HG03457 (cell line): Measurements from ENCODE around the gene SHBG.
"Not testable (repeated sequence)": the region's sequence is repeated elsewhere in the genome, so short reads cannot be mapped to it uniquely, and the experiment has no call there.

ENCODE experiments used
- ATAC-seq: cut with Tn5 transposase; IDR thresholded peaks from one replicate; pipeline ENCODE4 v1.9.1; 2021; ENCODE audit warnings: moderate number of reproducible peaks; ENCODE audit not compliant: unreplicated experiment

Gene SHBG

GRCh38 chr17:7611635-7612293, 18.2 kb upstream of the SHBG start:
- no peak for ATAC-seq

DNA sequence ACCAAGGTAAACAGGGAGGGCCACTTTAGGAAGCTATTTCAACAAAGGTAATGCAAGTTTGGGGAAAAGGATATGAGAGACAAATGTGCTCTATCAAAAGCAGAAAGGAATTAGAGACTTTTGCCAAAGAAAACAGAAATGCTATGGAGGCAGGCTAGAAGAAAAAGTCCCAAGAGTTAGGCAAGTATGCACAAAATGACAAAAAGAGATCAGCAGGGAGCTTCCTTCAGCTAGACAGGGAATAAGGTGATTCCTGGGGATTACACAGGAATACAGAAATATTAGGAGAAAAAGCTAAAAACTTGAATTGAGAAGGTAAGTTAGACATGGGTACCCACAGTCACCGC, 17.7 kb upstream of the SHBG start:
- ATAC-seq: no peak

DNA sequence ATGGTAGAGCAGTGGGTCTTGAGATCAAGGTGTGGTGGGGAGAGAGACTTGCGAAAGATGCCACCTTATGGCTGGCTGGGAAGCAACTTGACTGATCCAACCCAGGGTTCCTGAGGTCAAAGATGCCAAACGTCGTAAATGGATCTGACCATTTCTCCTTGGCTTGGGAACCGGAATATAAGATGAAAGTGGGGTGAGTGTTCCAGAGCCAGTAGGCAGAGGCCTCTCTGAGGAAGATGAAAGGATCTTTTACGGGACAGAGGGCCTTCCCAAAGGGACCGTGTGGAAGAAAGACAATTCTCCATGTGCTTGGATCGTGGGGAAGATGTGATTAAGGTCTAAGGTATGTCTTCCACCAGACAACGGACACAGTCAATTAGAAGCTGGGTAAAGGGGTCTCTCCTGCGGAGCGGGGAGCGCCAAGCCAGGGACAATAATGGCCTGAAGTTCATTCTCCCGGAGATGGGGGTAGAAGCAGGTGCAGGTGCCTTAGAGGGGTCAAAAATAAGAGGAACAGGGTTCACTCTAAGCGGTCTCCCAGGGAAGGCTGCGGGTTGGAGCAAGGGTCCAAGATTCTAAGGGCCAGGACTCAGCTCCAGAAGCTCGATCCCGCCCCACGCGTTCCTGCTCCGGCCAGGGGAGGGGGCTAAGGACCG, 16.0 kb upstream of the SHBG start:
- no peak for ATAC-seq

GRCh38 chr17:7614425-7615264, 15.3 kb upstream of the SHBG start, which contains the start of gene FXR2:
Gene FXR2 (minus strand): TSS chr17:7614897. CDS start chr17:7614532, 365 bp downstream.
- peak; percentile 78 for ATAC-seq

DNA sequence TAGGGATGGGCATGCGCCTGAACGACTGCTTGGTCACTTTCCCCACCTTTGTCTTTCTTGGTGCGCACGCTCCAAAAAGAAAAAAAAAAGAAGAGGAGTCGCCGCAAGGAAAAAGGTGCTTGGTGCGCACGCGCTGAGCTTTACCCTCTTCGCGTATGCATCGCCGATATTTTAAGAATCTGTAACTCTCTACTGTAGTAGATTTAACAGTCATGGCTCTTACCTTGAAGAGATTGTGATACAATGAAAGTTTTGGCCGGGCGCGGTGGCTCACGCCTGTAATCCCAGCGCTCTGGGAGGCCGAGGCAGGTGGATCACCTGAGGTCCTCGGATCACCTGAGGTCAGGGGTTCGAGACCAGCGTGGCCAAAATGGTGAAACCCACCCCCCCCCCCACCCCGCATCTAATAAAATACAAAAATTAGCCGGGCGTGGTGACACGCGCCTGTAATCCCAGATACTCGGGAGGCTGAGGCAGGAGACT, 14.6 kb upstream of the SHBG start:
- no peak for ATAC-seq

- ATAC-seq: no peak
Measured at GRCh38 chr17:7618608-7619007, 11.3 kb upstream of the SHBG start.

GRCh38 chr17:7620835-7621234, 9.1 kb upstream of the SHBG start:
- no peak for ATAC-seq

DNA sequence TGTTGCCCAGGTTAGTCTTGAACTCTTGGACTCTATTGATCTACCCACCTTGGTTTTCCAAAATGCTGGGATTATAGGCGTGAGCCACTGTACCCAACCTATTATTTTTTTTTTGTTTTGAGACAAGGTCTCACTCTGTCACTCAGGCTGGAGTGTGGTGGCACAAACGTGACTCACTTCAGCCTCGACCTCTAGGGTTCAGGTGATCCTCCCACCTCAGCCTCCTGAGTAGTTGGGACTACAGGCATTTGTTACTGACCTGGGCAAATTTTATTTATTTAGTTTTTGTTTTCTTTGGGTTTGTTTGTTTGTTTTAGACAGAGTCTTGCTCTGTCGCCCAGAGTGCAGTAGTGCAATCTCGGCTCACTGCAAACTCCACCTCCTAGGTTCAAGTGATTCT, 6.3 kb upstream of the SHBG start:
- ATAC-seq: no peak

- not testable (repeated sequence) for ATAC-seq
Measured at GRCh38 chr17:7625749-7626148, 4.2 kb upstream of the SHBG start.

DNA sequence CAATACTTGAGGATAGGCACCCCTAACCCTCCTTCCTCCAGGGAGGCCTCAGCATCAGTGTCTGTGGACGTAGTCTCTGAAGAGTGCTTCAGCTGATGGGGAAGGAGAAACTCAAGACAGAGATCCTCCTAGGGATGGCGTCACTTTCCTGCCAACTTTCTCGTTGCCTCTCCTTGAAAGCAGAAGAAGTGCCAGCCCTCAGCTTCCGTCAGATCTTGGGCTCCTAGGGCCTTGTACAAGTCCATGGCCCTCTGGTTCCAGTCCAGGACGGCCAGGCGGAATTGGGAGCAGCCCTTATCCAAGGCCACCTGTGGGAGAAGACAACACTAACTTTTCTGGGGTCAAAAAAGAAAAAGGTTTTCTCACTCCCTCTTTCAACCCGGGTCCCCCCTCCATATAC, 3.6 kb upstream of the SHBG start:
- no peak for ATAC-seq

- no peak for ATAC-seq
Measured at GRCh38 chr17:7626956-7627249, 3.0 kb upstream of the SHBG start.

DNA sequence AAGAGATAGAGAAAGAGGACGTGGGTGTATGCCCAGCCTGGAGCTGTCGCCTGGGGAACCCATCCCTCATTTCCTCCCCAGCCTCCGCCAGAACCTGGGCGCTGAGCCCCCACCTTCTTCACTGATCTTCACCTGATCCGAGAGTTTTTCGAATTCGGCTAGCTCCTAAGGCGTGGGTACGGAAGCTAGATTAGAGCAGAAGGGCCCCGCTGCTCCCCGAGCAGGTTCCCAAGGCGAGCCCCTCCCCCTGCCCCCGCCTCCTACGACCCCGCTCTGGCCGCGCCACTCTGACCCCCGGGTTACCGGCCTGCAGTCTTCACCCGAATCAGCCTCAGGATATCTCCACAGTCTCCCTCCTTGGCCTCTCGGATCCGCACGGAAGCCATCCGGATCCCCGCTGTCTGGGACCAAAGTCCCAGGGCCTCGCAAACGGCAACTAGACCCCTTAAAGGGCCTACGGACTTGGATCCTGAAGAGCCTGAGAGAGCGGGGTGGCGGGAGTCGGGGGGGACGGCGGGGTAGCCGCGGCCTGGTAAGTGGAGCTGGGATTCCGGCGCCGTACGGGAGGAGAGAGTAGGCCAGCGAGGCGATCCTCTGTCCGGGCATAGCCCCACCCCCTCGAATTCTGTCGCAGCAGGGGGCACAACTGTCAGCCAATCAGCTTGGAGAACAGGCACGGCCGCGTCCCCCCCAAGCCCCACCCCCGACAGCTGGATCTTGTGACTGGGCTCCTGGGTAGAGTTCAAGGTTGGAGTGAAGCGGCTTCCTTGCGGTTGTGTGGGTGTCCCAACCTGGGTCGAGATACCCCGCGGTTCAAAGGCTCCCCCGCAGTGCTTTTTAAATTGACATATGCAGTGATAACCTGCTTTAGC, 2.4 kb upstream of the SHBG start, which contains the start of gene SAT2:
SAT2 (minus strand) TSS at position 572 of the 872 bp plus-strand sequence; CDS start at position 386, 186 bp downstream.
- no peak for ATAC-seq

DNA sequence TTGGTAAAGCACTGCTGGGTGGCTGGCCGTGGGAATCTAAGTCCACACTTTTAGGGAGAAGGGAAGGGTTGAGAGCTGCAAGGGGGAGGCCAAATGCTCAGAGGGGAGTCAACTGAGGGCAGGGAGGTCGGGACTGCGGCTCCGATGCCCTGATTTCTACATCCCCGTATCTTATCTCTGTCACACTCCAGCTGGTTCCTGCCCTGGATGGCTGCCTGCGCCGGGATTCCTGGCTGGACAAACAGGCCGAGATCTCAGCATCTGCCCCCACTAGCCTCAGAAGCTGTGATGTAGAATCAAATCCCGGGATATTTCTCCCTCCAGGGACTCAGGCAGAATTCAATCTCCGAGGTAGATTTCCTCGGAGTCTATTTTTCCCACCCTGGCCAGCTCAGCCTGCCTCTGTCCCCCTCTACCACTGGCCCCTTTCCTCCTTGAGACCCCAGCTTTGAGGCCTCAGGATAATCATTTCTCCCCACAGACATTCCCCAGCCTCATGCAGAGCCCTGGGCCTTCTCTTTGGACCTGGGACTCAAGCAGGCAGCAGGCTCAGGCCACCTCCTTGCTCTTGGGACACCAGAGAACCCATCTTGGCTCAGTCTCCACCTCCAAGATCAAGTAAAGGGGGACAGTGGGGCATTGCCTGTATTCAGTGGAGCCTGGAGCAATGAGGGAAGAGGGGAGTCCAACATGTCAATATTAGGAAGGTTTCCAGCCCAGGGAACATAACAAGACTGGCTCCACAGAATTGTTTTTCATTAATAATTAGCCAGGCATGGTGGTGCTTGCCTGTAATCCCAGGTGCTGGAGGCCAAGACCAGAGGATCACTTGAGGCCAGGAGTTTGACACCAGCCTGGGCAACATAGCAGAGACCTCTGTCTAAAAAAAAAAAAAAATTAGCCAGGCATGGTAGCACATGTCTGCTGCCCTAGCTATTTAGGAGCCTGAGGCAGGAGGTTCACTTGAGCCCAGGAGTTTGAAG, 1.8 kb downstream of the SHBG start:
- ATAC-seq: no peak

DNA sequence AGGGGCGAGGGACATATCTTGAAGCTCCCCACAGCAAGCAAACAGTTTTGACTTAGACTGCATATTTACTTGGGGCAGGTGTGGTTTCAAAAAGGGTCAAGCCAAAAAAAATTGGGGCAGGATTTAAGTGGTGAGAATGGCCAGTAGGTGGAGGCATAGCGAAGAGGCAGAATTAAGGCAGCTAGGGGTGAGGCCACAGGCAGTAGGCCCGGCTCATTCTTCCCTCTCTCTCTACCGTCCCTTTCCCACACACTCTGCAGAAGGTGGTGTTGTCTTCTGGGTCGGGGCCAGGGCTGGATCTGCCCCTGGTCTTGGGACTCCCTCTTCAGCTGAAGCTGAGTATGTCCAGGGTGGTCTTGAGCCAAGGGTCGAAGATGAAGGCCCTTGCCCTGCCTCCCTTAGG, 2.6 kb downstream of the SHBG start:
- no peak for ATAC-seq

DNA sequence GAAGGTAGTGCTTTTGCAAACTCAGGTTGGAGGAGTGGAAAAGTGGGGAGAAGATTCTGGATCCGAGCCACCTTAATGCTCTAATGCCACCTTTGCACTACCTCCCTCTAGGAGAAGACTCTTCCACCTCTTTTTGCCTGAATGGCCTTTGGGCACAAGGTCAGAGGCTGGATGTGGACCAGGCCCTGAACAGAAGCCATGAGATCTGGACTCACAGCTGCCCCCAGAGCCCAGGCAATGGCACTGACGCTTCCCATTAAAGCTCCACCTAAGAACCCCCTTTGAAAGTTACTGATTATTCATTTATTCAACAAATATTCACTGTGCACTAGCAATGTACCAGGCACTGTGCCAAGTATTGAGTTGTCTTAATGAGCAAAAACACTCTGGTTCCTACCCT, 3.2 kb downstream of the SHBG start:
- ATAC-seq: no peak

- ATAC-seq: no peak
Measured at GRCh38 chr17:7634384-7634783, 4.4 kb downstream of the SHBG start.

- no peak for ATAC-seq
Measured at GRCh38 chr17:7636163-7636562, 6.2 kb downstream of the SHBG start.

- ATAC-seq: no peak
Measured at GRCh38 chr17:7640783-7641182, 10.8 kb downstream of the SHBG start.

GRCh38 chr17:7641635-7642034, 11.7 kb downstream of the SHBG start:
- ATAC-seq: not testable (repeated sequence)

DNA sequence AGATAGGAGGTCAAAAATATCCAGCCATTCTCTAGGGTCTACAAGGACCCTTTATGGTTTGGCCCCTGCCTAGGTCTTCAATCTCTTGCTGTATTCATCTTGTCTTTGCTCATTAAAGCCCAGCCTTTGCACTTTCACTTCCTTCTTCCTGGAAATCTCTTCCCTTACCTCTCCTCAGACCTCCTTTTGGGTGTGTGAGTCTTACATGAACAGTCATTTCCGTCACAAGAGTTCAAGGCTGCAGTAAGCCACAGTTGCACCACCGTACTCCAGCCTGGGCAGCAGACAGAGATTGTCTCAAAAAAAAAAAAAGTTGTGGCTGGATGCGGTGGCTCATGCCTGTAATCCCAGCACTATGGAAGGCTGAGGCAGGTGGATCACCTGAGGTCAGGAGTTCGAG, 14.8 kb downstream of the SHBG start:
- no peak for ATAC-seq
